ENCODE results near the gene LILRB5. TPM values are rescaled to one million over a fixed set of nuclear protein-coding genes. Genes with fewer than 3 reads are reported as not detected.

LILRB5 gene
- total RNA-seq, 1 experiment from 2014 or later = not detected

GRCh38 chr19:54231077-54231931, 25.8 kb downstream of the LILRB5 start:
- no peaks in the 10 kb centered on the region for H3K9me2 ChIP-seq (ENCODE audit: insufficient read depth)

More at GRCh38 chr19:54231077-54231931, 25.8 kb downstream of the LILRB5 start:
- ChIA-PET CTCF (interaction anchor here (0.9 kb wide), 1 partner anchor 42 kb away, joined by 3 read pairs; the partner anchor contains the start of gene MBOAT7), POLR2A (no interaction called here), RAD21 (ENCODE audit: low non-redundant PET in 1 of 2, low total read pairs in 2 of 2, uncharacterized antibody in 2 of 2, unreplicated experiment in 2 of 2) (no interaction called here)
- H2AFZ ChIP-seq (ENCODE audit: low read depth, low read length, poor library complexity, severe bottlenecking) = peak overlapping the region; percentile 53
- no peak overlapping the region for H3K4me3 ChIP-seq (replicated peaks in 1 of 2; ENCODE audit: low read depth in 1 of 2, low read length in 2 of 2)
- TF ChIP-seq RAD21 (IDR thresholded peaks at IDR 0.05; ENCODE audit: low read depth) = peak; percentile 87
- no peak for TF ChIP-seq SP1 (IDR thresholded peaks at IDR 0.05; ENCODE audit: low read depth)
- TF ChIP-seq ELF1 (IDR thresholded peaks at IDR 0.05; ENCODE audit: borderline replicate concordance, low read depth) = no peak
- TF ChIP-seq ATF3 (IDR thresholded peaks at IDR 0.05) = no peak
- TF ChIP-seq YY1 (IDR thresholded peaks at IDR 0.05; ENCODE audit: extremely low read depth, insufficient replicate concordance, low read depth, low read length) = peak; percentile 74
- TF ChIP-seq ZFX (IDR thresholded peaks at IDR 0.05) = no peak
- no peak for TF ChIP-seq CEBPB (IDR thresholded peaks at IDR 0.05; ENCODE audit: low read depth)
- TF ChIP-seq ZNF274 (IDR thresholded peaks at IDR 0.05; ENCODE audit: low read depth, low read length) = no peak
- peak; percentile 98 to 100 (median 100) for TF ChIP-seq CTCF (IDR thresholded peaks at IDR 0.05 in 2 of 3, conservative IDR thresholded peaks at IDR 0.05 in 1 of 3; ENCODE audit: borderline replicate concordance in 1 of 3, insufficient read depth in 1 of 3, low read depth in 2 of 3, low read length in 2 of 3)
- peak; percentile 19 for TF ChIP-seq TCF7L2 (IDR thresholded peaks at IDR 0.05; ENCODE audit: borderline replicate concordance, extremely low read depth, insufficient read depth, insufficient read length)
- no peak for TF ChIP-seq SIN3A (IDR thresholded peaks at IDR 0.05; ENCODE audit: low read depth)
- no peak for TF ChIP-seq EGR1 (IDR thresholded peaks at IDR 0.05; ENCODE audit: low read depth)
- no peak for TF ChIP-seq MAX (IDR thresholded peaks at IDR 0.05)
- peaks cover 5 to 13% of the 10 kb centered on the region in 2 experiments; a peak in 3 of 4 replicates for H3K9me3 ChIP-seq (ENCODE audit: control insufficient read depth in 1 of 2, insufficient read depth in 1 of 2, low read depth in 1 of 2, low read length in 2 of 2)
- no peak overlapping the region for H3K9ac ChIP-seq (ENCODE audit: low read length)
- ATAC-seq (peak; percentile 97), DNase-seq (ENCODE audit: low read depth, low spot score) (peak; percentile 81)
- no peaks in the 10 kb centered on the region for H3K27me3 ChIP-seq (ENCODE audit: insufficient read depth, low read length)
- H4K20me1 ChIP-seq (ENCODE audit: insufficient read depth) = no peaks in the 10 kb centered on the region
- H3K79me2 ChIP-seq (ENCODE audit: insufficient read depth, low read length) = no peaks in the 10 kb centered on the region
- no peak overlapping the region for H3K27ac ChIP-seq (ENCODE audit: low read depth, low read length)
- BruUV-seq (replicated peaks) = no TSS peak
- intact Hi-C loops (cut with micrococcal nuclease) = loop anchor here (1.0 to 5.0 kb wide), 3 partner anchors 59 to 423 kb away; partner anchors contain the start of gene TMC4
- H3K36me3 ChIP-seq (ENCODE audit: control insufficient read depth in 1 of 2, insufficient read depth in 2 of 2, low read length in 2 of 2) = no peaks in the 10 kb centered on the region
- H3K4me1 ChIP-seq (ENCODE audit: control insufficient read depth in 1 of 2, insufficient read depth in 2 of 2, low read length in 2 of 2) = peaks cover 5 to 15% of the 10 kb centered on the region in 2 experiments; a peak in 3 of 4 replicates
- H3K4me2 ChIP-seq (ENCODE audit: low read length) = peak overlapping the region; percentile 35

Measured in HCT116 (cell line).